ENCODE measurements around the gene TBK1.
"Not testable (repeated sequence)": the region's sequence is repeated elsewhere in the genome, so short reads cannot be mapped to it uniquely, and the experiment has no call there.

TBK1 gene

DNA sequence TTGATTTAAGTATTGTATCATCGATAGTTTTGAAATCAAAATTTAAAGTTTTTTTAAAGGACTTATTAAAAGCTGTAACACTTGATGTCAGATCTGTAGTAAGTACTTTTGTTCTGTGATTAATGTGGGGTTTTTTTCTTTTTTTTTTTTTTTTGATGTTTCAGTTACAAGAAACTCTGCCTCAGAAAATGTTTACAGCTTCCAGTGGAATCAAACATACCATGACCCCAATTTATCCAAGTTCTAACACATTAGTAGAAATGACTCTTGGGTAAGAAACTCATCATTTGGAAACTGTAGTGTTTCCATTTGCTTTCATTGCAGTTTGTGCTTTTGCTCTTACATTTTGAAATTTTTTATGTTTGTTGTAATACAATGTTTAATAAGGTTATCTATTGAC is 45.6 kb downstream of the TBK1 start:
- DNase-seq, result no peak

DNA sequence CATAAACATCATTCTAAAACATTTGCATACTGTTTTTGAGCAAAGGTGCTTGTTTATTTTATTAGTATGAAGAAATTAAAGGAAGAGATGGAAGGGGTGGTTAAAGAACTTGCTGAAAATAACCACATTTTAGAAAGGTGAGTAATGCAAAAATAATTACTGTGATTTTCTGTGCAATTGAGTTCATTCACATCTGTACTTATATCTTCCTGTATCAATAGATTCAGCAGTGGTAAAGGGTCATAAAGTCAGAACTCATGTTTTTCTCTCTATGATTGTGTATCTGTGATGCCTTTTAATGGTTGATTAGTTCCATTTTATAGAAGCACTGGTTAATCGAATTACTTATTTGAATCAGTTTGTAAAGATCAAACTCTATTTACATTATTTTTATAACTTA is 46.0 kb downstream of the TBK1 start:
- no peak for DNase-seq

DNA sequence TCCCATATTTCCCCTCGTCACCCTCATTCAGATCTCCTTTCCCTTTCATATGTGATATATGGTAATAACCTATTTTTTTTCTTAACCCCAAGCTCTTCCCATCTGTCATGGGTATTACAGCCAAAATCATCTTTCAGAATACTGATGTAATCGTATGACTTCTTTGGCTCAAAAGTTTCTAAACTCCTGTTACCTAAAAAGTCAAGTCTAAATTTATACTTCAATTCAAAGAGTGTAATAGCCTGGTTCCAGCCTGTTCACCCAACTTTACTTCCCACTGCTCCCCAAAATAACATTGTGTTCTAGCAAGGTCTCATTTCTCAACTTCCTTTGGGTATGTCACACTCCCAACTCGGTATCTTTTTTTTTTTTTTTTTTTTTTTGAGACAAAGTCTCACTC is 48.5 kb downstream of the TBK1 start:
- DNase-seq, result no peak

DNA sequence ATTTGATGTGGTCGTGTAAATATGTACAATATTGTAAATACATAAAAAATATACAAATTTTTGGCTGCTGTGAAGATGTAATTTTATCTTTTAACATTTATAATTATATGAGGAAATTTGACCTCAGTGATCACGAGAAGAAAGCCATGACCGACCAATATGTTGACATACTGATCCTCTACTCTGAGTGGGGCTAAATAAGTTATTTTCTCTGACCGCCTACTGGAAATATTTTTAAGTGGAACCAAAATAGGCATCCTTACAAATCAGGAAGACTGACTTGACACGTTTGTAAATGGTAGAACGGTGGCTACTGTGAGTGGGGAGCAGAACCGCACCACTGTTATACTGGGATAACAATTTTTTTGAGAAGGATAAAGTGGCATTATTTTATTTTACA is 49.6 kb downstream of the TBK1 start:
- DNase-seq, result no peak

DNA sequence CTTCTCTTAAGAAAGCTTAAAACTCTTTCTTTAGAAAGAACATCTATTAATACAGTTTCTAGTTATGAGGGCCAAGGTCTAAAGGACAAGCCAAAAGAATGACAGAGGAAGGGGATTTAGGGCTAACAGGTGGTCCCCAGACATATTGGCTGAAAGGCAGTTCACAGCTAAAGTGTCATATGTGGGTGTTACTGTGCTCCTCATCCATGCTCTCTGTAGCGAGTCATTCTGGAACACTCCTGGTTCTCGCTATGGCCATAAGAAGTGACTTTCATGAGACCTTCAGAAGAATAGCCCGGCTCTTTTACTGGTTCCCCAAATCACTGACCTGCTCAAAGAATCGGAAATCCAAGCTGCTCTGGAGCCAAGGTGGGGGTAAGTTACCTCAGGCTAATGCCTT is 55.0 kb downstream of the TBK1 start:
- DNase-seq, result no peak

DNA sequence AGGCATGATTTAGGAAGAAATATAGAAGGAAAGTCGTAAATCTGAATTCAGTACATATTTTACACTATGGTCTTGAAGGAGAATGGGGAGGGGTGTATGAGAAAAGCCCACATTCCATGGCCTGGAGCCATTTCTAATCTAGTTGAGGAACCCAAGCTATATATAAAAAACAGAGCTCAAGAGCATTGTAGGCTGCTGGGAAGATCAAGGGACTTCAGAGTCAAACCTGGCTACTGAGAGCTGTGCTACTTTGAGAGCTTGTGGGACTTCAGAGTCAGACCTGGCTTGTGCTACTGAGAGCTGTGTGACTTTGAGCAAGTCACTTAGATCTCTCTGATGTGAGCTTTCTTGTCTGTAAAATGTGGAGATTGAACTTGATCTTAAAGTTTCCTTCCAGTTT is 58.7 kb downstream of the TBK1 start:
- no peak for DNase-seq

DNA sequence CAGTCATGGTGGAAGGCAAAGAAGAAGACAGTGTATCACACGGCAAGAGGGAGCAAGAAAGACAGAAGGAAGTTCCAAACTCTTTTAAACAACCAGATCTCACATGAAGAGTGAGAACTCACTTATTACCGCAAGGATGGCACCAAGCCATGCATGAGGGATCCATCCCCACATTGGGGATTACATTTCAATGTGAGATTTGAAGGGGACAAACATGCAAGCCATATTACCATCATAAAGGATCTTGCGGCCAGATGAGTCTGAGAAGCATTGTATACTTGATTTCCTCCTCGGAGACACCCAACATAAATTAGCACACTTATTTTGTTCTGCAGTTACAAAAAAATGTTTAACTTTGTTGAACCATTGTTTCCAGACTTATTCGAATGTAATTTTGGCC is 66.5 kb downstream of the TBK1 start:
- DNase-seq, result no peak

DNA sequence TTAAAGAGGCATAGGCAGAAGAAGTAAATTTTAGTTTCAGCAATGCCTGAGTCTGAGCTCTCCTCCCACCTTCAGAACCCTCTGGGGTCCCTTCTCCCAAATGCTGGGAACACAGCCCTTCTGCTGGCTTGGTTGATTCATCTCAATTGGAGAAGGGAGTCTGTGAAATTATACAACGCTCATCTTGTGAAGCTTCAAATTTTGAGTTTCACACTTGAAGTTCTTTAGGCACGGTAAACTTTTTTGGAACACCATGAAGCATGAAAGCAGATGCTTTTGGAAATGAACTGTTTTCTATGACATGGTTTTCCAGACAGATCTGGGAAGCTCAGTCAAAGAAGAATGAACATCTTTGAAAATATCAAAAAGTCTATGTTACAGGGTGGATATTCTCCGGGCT is 69.9 kb downstream of the TBK1 start:
- DNase-seq, result no peak

DNA sequence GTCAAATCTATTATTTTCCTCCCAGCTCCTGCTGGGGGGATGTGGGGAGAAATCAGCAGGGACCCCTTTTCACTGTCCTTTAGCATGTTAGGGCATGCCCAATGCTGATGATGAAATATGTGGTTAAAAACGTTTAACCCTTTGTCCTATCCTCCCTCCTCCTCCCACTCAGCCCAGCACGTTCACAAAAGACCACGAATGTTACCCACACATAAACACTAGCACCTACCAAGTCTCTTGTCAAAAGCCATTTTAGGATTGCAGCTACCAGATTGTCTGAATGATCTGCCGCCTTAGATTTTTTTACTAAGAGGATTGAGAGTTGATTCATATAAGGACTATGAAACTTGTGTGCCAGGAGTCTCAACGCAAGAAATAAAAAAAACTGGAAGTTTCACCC is 70.4 kb downstream of the TBK1 start:
- no peak for DNase-seq

DNA sequence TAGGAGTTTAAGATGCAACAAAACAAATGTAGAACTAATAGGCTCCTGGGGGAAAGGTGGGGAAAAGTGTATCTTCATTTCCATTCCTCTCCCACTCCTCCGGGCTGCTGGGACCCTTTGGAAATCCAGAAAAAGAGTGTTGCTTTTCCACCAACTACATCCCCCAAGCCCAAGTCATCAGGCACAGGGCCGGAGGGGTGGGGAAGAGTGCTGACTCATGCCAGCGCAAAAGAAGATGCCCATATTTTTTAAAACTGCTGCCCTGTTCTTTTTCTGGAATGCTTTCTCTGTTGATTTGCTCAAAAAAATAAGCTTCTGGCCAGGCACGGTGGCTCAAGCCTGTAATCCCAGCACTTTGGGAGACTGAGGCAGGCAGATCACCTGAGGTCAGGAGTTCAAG is 70.9 kb downstream of the TBK1 start:
- DNase-seq, result no peak

DNA sequence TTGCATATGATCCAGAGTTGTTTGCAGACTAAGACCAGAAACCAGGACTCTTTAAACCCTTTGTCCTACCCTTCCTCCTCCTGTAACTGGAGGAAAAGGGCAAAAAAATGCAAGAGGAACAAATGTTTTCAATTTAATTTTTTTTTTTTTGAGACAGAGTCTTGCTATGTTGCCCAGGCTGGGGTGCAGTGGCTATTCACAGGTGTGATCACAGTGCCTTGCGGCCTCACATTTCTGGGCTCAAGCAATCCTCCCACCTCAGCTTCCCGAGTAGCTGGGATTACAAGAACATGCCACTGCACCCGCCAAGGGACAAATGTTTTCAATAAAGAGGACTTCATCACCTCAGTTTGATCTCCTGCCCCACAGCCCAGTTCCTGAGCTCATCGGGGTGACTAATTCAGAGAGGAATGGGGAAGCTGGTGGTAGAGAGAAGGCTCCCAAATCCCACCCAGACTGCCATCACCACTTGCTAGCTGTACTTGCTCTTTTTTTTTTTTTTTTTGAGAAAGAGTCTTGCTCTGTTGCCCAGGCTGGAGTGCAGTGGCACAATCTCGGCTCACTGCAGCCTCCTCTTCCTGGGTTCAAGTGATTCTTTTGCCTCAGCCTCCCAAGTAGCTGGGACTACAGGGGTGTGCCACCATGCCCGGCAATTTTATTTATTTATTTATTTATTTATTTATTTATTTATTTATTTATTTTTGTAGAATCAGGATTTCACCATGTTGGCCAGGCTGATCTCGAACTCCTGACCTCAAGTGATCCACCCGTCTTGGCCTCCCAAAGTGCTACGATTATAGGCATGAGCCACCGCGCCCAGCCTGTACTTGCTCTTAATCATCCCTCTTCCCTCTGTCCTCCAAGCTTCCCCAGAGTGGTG is 71.9 kb downstream of the TBK1 start:
- not testable (repeated sequence) for DNase-seq

DNA sequence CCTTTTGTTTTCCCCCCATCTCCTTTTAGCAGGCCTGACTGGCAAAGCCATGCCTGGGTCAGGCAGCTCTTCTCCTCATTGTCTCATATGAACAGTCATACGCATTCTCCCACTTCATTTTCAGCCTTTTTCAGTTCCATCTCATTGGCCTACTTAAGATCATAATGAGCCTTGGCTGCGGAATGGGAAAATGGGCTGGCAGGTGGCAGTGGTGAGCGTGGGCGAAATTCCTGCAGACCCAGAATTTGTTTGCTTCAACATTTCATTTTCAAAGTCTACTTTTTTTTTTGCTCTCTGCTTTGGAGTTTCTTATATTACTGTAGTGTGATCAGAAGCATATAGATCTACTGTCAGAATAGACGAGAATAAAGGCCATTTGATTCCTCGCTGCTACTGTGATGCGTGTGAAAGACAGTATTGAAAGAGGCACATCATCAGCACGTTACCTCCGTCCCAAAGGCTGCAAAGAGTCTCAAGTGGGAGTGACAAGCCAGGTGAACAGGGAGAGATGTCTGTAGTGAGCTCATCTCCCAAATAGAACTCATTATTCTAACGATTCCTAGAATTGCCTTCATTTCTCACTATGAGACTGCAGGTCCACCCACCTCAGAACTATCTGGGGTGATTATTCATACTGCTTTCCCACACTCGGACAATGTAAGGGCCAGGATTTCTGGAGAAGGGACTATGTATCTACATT is 73.7 kb downstream of the TBK1 start:
- no peak for DNase-seq

DNA sequence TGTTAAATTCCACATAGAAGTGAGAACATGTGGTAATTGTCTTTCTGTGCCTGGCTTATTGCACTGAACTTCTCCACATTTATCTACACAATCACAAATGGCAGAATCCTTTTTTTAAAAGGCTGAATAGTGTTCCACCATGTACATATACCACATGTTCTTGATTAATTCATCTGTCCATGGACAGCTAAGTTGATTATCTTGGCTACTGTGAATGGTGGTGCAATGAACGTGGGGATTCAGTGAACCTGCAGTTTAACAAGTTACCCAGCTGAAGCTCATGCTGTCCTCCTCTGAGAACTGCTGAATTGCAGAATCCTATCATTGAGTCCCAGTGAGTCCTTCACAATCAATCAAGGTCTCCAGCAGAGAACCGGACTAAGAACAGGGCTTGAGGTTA is 74.9 kb downstream of the TBK1 start:
- no peak for DNase-seq

DNA sequence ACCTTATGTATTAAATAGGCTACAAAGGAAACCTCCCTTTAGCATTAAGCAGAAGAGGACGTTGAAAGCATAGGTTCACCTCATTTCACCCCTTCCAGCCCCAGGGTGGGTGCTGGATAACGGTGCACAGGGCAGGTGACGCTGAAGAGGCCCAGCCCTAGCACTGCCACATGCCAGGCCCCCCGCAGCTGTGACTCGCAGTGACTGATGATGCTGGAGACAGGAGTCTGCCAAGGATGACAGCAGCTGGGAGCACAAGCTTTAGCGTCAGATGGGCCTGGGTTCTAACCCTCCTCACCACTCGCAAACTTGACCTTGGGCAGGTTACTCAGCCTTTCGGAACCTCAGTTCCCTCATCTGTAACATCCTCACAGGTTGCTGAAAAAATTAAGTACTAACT is 76.7 kb downstream of the TBK1 start:
- DNase-seq, result no peak

DNA sequence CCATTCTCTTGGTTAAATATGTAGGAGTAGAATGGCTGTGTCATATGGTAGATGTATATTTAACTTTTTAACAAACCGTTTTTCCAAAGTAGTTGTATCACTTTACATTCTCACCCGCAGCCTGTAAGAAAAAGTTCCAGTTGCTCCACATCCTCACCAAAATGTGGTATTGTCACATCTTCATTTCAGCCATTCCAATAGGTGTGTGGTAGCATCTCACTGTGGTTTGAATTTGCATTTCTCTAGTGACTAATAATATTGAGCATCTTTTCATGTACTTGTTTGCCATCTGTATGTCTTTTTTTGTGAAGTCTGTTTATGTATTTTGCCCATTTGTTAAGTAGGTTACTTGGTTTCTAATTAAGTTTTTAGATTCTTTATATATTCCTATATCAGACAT is 78.6 kb downstream of the TBK1 start:
- DNase-seq, result no peak

DNA sequence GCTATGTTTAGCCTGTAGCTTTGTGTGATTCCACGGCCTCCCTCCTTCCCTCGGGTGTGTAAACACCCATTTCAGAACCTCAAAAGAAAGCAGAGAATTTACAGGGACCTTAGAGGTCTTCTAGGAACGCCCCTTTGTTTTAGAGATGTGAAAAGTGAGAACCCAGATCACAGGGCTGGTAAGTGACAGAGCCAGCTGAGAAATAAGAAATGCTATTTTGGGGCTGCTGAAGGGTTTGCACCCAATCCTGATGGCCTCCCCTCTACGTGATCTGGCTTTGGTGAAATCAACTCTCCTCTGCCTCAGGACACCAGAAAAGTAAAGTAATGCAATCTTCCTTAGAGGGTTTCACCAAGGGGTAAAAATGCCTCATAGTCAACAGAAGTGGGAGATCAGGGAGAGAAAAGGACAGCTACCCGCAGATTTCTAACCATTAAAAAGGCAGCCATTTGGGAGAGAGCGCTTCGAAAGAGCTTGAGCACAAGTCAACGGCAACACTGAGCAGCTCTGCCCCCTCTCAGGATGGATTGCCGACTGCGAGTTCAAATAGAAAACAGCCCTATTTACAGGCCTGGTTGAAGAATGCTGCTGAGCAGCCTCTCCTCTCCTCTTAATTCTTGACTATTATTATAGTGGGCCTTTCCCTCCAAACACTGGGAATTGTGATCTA is 79.9 kb downstream of the TBK1 start:
- no peak for DNase-seq

DNA sequence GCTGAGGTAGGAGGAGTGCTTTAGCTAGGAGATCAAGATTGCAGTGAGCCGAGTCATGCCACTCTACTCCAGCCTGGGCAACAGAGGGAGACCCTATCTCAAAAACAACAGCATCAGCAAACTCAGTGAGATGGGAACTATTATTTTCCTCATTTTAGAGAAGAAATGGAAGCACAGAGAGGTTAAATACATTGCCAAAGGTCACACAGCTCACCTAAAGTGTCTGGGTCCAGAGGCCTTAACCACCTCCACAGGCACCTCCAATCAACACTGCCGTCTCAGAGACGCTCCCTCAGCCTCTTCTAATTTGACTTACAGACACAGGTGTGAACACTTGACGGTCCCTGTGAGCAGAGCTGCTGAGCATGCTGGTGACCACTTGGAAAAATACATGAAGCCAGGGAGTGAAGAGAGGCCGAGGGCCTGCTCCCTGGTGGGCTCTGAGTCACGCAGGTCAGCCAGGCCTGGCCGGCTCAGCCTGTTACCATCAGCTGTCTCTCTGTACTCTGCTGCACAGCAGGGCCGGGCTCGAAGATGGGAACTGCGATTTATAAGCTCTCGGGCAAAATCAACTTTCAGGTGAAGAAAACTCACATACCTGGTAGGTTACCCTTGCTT is 80.9 kb downstream of the TBK1 start:
- no peak for DNase-seq

DNA sequence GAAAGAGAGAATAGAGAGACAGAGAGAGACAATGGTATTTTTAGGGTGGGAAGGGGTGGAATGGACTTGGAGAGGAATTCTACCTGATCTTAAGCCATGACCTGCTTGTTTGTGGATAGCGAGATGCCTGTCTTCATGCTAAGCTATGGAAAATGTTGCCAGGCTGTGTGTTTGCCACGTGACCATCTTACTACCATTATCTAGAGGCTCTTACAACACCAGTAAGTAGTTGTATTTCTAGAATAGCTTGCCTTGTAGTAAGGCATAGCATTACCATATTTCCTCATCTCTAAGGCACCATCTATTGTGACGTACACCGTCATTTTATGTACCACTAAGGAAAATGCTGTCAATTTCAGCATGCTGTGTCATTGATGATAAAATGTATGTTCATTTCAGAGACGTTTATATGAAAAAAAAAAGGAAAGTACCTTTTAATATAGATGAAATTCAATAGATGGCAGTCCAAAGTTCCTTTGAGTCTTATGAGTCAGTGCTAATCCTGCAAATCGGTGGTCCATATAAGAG is 82.8 kb downstream of the TBK1 start:
- DNase-seq, result no peak

DNA sequence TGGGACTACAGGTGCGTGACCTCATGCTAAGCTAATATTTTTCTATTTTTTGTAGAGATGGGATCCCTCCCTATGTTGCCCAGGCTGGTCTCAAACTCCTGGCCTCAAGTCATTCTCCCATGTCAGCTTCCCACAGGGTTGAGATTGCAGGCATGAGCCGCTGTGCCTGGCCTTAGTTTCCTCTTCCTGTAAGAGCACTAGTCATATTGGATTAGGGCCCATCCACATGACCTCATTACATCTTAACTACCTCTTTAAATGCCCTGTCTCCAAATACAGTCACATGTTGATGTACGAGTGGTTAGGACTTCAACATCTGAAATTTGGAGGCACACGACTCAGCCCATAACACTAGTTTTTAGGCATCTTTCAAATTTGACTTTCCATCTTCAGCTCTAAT is 86.2 kb downstream of the TBK1 start:
- no peak for DNase-seq

DNA sequence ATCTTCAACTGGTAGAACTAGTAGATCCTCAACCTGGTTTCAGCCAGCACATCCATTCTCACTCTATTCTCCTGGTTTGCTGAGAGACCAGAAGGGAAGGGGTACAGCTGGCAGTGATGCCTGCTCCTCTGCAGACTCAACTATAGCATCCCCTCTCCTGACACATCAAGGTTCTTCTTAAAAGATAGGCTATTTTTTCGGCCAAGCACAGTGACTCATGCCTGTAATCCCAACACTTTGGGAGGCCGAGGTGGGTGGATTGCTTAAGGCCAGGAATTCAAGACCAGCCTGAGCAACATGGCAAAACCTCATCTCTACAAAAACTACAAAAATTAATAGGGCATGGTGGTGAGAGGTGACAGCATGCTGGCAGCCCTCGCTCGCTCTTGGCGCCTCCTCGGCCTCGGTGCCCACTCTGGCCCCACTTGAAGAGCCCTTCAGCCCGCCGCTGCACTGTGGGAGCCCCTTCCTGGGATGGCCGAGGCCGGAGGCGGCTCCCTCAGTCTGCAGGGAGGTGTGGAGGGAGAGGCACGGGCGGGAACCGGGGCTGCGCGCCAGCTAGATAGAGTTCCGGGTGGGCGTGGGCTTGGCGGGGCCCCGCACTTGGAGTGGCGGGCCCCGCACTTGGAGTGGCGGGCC is 90.6 kb downstream of the TBK1 start:
- not testable (repeated sequence) for DNase-seq

DNA sequence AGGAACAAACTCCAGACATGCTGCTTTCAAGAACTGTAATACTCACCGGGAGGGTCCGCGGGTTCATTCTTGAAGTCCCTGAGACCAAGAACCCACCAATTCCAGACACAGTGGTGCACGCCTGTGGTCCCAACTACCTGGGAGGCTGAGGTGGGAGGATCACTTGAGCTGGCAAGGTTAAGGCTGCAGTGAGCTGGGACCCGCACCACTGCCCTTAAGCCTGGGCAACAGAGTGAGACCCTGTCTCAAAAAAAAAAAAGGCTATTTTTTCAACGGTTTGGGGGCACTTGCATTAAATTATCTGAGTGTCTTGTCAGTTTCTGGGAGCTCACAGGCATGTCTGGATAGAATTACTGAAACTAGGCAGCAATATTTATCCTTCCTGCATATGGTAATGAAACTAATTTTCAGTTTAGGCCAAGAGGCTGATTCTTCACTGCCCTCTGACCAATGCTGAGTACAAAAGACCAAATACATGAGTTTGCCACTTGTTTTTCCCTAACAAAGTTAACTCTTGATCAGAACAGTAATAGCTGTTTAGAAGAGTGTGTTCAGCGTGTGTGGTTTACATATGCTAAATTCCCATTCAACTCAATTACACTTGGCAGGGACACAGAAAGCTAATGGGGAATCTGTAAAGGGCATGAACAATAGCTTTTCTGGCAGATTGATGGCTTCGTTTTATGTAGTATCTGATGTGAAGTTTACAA is 92.6 kb downstream of the TBK1 start:
- no peak for DNase-seq

DNA sequence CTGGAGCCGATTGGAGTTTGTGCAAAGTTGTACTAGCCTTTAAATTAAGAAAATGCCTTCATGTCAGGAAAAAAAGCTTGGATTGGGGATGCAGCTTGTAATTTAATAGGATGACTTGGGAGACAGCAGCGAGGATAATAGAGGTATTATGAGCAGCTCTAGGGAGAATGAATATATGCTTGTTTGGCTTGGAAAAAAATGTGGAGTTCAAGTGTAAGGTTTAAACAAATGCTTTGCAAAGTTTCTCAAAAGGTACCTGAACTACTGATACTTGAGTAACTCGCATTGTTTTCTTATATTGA is 93.1 kb downstream of the TBK1 start:
- no peak for DNase-seq
